Measurements from ENCODE around the gene PRELID1. TPM values are rescaled to one million over a fixed set of nuclear protein-coding genes. Genes with fewer than 3 reads are reported as not detected.

The PRELID1 gene
- total and polyA plus RNA-seq, 10 of the 15 experiments (the other 5 are each of a cell fraction or from before 2014, with no cell fraction given) = 30.9 to 584 (median 254) TPM

DNA sequence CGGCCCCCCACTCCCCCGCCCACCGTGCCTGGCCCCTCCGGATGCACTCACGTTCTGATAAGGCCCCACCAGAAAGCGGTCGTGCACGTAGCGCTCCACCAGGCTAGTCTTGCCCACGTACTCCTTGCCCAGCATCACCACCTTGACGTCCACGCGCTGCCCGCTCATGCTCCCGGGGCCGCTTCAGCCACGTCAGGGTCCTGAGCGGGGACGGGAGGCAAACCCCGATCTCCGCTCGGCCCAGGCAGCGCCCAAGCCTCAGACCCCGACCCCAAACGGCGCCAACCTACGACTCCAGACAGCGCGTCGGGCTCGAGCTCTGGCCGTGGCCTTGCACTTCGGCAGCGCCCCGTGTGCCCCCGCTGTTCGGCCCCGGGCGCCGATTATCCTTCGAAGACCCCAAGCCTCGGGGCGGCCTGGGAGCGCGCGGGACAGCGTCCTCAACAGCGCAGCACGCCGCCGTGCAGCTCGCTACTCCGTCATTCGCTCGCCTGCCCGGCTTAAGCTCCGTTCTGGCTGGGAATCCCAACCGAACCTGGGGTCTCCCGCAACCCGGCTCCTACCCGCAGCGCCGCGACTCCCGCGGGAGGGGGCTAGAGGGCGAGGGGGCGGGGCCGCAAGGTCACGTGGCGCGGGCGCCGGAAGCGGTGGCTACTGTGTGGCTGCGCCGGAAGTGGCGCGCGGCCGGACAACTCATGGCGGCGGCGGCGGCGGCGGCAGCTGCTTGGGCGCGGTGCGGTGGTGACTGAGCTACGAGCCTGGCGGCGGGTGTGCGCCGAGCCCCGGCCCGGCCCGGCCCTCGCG is at the start of gene PRELID1, which contains the start of gene RAB24 (continued):
- TF ChIP-seq, protein P1, sequence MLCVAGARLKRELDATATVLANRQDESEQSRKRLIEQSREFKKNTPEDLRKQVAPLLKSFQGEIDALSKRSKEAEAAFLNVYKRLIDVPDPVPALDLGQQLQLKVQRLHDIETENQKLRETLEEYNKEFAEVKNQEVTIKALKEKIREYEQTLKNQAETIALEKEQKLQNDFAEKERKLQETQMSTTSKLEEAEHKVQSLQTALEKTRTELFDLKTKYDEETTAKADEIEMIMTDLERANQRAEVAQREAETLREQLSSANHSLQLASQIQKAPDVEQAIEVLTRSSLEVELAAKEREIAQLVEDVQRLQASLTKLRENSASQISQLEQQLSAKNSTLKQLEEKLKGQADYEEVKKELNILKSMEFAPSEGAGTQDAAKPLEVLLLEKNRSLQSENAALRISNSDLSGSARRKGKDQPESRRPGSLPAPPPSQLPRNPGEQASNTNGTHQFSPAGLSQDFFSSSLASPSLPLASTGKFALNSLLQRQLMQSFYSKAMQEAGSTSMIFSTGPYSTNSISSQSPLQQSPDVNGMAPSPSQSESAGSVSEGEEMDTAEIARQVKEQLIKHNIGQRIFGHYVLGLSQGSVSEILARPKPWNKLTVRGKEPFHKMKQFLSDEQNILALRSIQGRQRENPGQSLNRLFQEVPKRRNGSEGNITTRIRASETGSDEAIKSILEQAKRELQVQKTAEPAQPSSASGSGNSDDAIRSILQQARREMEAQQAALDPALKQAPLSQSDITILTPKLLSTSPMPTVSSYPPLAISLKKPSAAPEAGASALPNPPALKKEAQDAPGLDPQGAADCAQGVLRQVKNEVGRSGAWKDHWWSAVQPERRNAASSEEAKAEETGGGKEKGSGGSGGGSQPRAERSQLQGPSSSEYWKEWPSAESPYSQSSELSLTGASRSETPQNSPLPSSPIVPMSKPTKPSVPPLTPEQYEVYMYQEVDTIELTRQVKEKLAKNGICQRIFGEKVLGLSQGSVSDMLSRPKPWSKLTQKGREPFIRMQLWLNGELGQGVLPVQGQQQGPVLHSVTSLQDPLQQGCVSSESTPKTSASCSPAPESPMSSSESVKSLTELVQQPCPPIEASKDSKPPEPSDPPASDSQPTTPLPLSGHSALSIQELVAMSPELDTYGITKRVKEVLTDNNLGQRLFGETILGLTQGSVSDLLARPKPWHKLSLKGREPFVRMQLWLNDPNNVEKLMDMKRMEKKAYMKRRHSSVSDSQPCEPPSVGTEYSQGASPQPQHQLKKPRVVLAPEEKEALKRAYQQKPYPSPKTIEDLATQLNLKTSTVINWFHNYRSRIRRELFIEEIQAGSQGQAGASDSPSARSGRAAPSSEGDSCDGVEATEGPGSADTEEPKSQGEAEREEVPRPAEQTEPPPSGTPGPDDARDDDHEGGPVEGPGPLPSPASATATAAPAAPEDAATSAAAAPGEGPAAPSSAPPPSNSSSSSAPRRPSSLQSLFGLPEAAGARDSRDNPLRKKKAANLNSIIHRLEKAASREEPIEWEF (IDR thresholded peaks at IDR 0.05; ENCODE audit: insufficient replicate concordance, low read depth, low read length) = no peak
- TF ChIP-seq SUZ12 (IDR thresholded peaks at IDR 0.05; ENCODE audit: unreplicated experiment) = no peak
- TF ChIP-seq PAX5 (IDR thresholded peaks at IDR 0.05; ENCODE audit: borderline replicate concordance, low read depth, low read length) = no peak
- TF ChIP-seq RB1 (IDR thresholded peaks at IDR 0.05; ENCODE audit: borderline replicate concordance) = peak; percentile 47; the same call in 1 of the 2 replicates
- TF ChIP-seq, protein P2, sequence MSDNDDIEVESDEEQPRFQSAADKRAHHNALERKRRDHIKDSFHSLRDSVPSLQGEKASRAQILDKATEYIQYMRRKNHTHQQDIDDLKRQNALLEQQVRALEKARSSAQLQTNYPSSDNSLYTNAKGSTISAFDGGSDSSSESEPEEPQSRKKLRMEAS (IDR thresholded peaks at IDR 0.05; ENCODE audit: low read depth, low read length) = peak; percentile 90
- no peak for TF ChIP-seq BMI1 (IDR thresholded peaks at IDR 0.05; ENCODE audit: borderline replicate concordance)
- peak; percentile 63; the same call in 1 of the 2 replicates for TF ChIP-seq BACH1 (IDR thresholded peaks at IDR 0.05; ENCODE audit: borderline replicate concordance)
- TF ChIP-seq TCF7 (IDR thresholded peaks at IDR 0.05; ENCODE audit: borderline replicate concordance) = no peak
- no peak for TF ChIP-seq FOS (IDR thresholded peaks at IDR 0.05; ENCODE audit: borderline replicate concordance, extremely low read depth, insufficient read length)
- TF ChIP-seq, protein P3, sequence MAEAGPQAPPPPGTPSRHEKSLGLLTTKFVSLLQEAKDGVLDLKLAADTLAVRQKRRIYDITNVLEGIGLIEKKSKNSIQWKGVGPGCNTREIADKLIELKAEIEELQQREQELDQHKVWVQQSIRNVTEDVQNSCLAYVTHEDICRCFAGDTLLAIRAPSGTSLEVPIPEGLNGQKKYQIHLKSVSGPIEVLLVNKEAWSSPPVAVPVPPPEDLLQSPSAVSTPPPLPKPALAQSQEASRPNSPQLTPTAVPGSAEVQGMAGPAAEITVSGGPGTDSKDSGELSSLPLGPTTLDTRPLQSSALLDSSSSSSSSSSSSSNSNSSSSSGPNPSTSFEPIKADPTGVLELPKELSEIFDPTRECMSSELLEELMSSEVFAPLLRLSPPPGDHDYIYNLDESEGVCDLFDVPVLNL (IDR thresholded peaks at IDR 0.05; ENCODE audit: low read depth, low read length) = no peak
- peak in 1 of 2 experiments; percentile 60; a peak in 1 of 3 replicates for TF ChIP-seq EGR1 (IDR thresholded peaks at IDR 0.05; ENCODE audit: borderline replicate concordance in 1 of 2, low read depth in 2 of 2, low read length in 2 of 2)
- TF ChIP-seq, protein P4, sequence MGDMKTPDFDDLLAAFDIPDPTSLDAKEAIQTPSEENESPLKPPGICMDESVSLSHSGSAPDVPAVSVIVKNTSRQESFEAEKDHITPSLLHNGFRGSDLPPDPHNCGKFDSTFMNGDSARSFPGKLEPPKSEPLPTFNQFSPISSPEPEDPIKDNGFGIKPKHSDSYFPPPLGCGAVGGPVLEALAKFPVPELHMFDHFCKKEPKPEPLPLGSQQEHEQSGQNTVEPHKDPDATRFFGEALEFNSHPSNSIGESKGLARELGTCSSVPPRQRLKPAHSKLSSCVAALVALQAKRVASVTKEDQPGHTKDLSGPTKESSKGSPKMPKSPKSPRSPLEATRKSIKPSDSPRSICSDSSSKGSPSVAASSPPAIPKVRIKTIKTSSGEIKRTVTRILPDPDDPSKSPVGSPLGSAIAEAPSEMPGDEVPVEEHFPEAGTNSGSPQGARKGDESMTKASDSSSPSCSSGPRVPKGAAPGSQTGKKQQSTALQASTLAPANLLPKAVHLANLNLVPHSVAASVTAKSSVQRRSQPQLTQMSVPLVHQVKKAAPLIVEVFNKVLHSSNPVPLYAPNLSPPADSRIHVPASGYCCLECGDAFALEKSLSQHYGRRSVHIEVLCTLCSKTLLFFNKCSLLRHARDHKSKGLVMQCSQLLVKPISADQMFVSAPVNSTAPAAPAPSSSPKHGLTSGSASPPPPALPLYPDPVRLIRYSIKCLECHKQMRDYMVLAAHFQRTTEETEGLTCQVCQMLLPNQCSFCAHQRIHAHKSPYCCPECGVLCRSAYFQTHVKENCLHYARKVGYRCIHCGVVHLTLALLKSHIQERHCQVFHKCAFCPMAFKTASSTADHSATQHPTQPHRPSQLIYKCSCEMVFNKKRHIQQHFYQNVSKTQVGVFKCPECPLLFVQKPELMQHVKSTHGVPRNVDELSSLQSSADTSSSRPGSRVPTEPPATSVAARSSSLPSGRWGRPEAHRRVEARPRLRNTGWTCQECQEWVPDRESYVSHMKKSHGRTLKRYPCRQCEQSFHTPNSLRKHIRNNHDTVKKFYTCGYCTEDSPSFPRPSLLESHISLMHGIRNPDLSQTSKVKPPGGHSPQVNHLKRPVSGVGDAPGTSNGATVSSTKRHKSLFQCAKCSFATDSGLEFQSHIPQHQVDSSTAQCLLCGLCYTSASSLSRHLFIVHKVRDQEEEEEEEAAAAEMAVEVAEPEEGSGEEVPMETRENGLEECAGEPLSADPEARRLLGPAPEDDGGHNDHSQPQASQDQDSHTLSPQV (IDR thresholded peaks at IDR 0.05) = no peak
- TF ChIP-seq, protein P5, sequence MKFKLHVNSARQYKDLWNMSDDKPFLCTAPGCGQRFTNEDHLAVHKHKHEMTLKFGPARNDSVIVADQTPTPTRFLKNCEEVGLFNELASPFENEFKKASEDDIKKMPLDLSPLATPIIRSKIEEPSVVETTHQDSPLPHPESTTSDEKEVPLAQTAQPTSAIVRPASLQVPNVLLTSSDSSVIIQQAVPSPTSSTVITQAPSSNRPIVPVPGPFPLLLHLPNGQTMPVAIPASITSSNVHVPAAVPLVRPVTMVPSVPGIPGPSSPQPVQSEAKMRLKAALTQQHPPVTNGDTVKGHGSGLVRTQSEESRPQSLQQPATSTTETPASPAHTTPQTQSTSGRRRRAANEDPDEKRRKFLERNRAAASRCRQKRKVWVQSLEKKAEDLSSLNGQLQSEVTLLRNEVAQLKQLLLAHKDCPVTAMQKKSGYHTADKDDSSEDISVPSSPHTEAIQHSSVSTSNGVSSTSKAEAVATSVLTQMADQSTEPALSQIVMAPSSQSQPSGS (IDR thresholded peaks at IDR 0.05; ENCODE audit: low read length) = no peak
- TF ChIP-seq YY1 (IDR thresholded peaks at IDR 0.05; ENCODE audit: low read depth, low read length) = peak; percentile 92
- TF ChIP-seq MYB (IDR thresholded peaks at IDR 0.05; ENCODE audit: borderline replicate concordance, low read depth, low read length) = no peak
- peak; percentile 88 for TF ChIP-seq CREB1 (IDR thresholded peaks at IDR 0.05; ENCODE audit: low read depth)
- TF ChIP-seq STAT3 (IDR thresholded peaks at IDR 0.05; ENCODE audit: low read depth, low read length) = no peak
